K562 (cell line): Measurements from ENCODE around the gene PPP1CB. TPM values are rescaled to one million over a fixed set of nuclear protein-coding genes. Genes with fewer than 3 reads are reported as not detected.

Experiments
- ATAC-seq: fragments of 200-7000 bp; cut with Tn5 transposase; 3 replicates; pipeline ENCODE4 v1.9.1; 2020; ENCODE audit warnings: moderate library complexity
- BruUV-seq: library from RNA; stranded (reverse); fragments of 400-500 nt; replicated peaks from 2 replicates; lab custom pipeline; 2021; lab: Mats Ljungman, UMichigan
- CTCF ChIA-PET: fragments of 300-600 bp; formaldehyde crosslinking; extraction: SDS; loops from one replicate; lab custom pipeline; 2021; ENCODE audit warnings: low intra/inter-chr PET ratio; lab: Yijun Ruan, JAX
- POLR2A ChIA-PET: fragments of 300-600, 350-650 bp; sonication (Branson Sonifier 250); formaldehyde crosslinking; extraction: SDS; loops from one replicate; lab custom pipeline; 2021; ENCODE audit warnings: antibody characterized with exemption, inconsistent platforms; lab: Yijun Ruan, JAX
- DNase-seq, 4 experiments: peaks; one replicate each; pipeline versions ENCODE4 v3.0.0 to v3.0.0-alpha.2; 2011 to 2018; ENCODE audit warnings: low spot score in 3 of 4, mixed read lengths in 3 of 4; ENCODE audit errors: extremely low read depth in 1 of 4
- FAIRE-seq: peaks from 2 replicates; lab custom pipeline; 2011; peaks lifted over from hg19 to GRCh38; lab: Jason Lieb, UNC
- H2AFZ ChIP-seq: 2 replicates; pipeline ENCODE4 v1.6.0; 2011; ENCODE audit warnings: low read depth, low read length, control low read depth, inconsistent platforms
- H3K27ac ChIP-seq: fragments of 200-600 bp; 3 replicates; pipeline ENCODE4 v1.8.0; 2011; ENCODE audit warnings: low read depth, mild to moderate bottlenecking, control low read depth, inconsistent platforms, low read length, moderate library complexity, mixed read lengths; ENCODE audit errors: extremely low read depth
- H3K27me3 ChIP-seq, 2 experiments: fragments of 300-600 bp in 1 of 2; 2 replicates in 1 of 2; 3 replicates in 1 of 2; pipeline versions ENCODE4 v1.6.0 to v1.8.0; 2011; ENCODE audit warnings: inconsistent platforms in 2 of 2, low read length in 2 of 2, mild to moderate bottlenecking in 1 of 2, mixed read lengths in 1 of 2, moderate library complexity in 1 of 2; ENCODE audit not compliant: control insufficient read depth in 2 of 2, insufficient read depth in 2 of 2
- H3K36me3 ChIP-seq: fragments of 300-600 bp; 3 replicates; pipeline ENCODE4 v1.8.0; 2011; ENCODE audit warnings: mild to moderate bottlenecking, low read length, inconsistent platforms; ENCODE audit not compliant: control insufficient read depth, insufficient read depth
- H3K4me1 ChIP-seq, 2 experiments: fragments of 200-600 bp in 1 of 2; replicated peaks in 1 of 2; 2 replicates in 1 of 2; 3 replicates in 1 of 2; pipeline versions ENCODE4 v1.5.1 to v1.8.0; 2011; ENCODE audit warnings: inconsistent platforms in 2 of 2, low read length in 2 of 2, mild to moderate bottlenecking in 1 of 2, mixed read lengths in 1 of 2, moderate library complexity in 1 of 2; ENCODE audit not compliant: control insufficient read depth in 2 of 2, insufficient read depth in 2 of 2
- H3K4me2 ChIP-seq: 2 replicates; pipeline ENCODE4 v1.6.1; 2011; ENCODE audit warnings: low read length, control low read depth, inconsistent platforms, mixed read lengths; ENCODE audit not compliant: insufficient read depth
- H3K4me3 ChIP-seq: fragments of 200-600 bp; sonication (generic), shearing (Covaris generic); 2 replicates; pipeline ENCODE4 v1.5.1; 2016; ENCODE audit warnings: control low read depth, inconsistent platforms
- H3K79me2 ChIP-seq: fragments of 200-600 bp; 3 replicates; pipeline ENCODE4 v1.8.0; 2011; ENCODE audit warnings: low read length, inconsistent platforms; ENCODE audit not compliant: control insufficient read depth, insufficient read depth
- H3K9ac ChIP-seq, 2 experiments: 2 replicates each; pipeline versions ENCODE4 v1.6.0 to v1.6.1; 2011; ENCODE audit warnings: low read depth in 2 of 2, low read length in 2 of 2, control low read depth in 1 of 2, inconsistent platforms in 1 of 2, mild to moderate bottlenecking in 1 of 2, mixed read lengths in 1 of 2; ENCODE audit not compliant: insufficient read depth in 1 of 2
- H3K9me1 ChIP-seq: one replicate; pipeline ENCODE4 v1.6.0; 2011; ENCODE audit warnings: inconsistent platforms, mild to moderate bottlenecking, low read length, moderate library complexity; ENCODE audit not compliant: control insufficient read depth, insufficient read depth
- H3K9me3 ChIP-seq: replicated peaks from 2 replicates; pipeline ENCODE4 v1.5.1; 2011; ENCODE audit warnings: low read depth, low read length, inconsistent platforms; ENCODE audit not compliant: control insufficient read depth, insufficient read depth
- H4K20me1 ChIP-seq: replicated peaks from 2 replicates; pipeline ENCODE4 v1.6.1; 2011; ENCODE audit warnings: low read length, inconsistent platforms, mixed read lengths; ENCODE audit not compliant: control insufficient read depth, insufficient read depth
- ARID1B ChIP-seq: fragments of 450-650 bp; IDR thresholded peaks from 2 replicates; pipeline ENCODE4 v1.6.1; 2016; ENCODE audit warnings: antibody characterized with exemption, mild to moderate bottlenecking, inconsistent platforms
- ATF3 ChIP-seq, 2 experiments: fragments of 450-650 bp in 1 of 2; sonication (generic) in 1 of 2; formaldehyde crosslinking in 1 of 2; IDR thresholded peaks in 1 of 2; conservative IDR thresholded peaks in 1 of 2; 2 replicates each; pipeline versions ENCODE4 v1.6.1 to v1.8.1; 2016 to 2023; ENCODE audit warnings: mild to moderate bottlenecking in 2 of 2, moderate library complexity in 2 of 2, inconsistent platforms in 1 of 2, missing genetic modification reagents in 1 of 2
- ATF7 ChIP-seq: fragments of 450-650 bp; IDR thresholded peaks from 2 replicates; pipeline ENCODE4 v1.7.1; 2014; ENCODE audit warnings: mild to moderate bottlenecking, moderate library complexity
- BCOR ChIP-seq: fragments of 450-650 bp; IDR thresholded peaks from 2 replicates; pipeline ENCODE4 v1.6.1; 2016
- DPF2 ChIP-seq: fragments of 450-650 bp; IDR thresholded peaks from 2 replicates; pipeline ENCODE4 v1.6.1; 2016
- FOS ChIP-seq: IDR thresholded peaks from 3 replicates; pipeline ENCODE4 v1.6.1; 2011; ENCODE audit not compliant: insufficient read length; ENCODE audit errors: extremely low read depth
- FOSL1 ChIP-seq: fragments of 200-800 bp; sonication (Bioruptor generic); conservative IDR thresholded peaks from 2 replicates; pipeline ENCODE4 v1.6.1; 2016; ENCODE audit warnings: missing genetic modification characterization, missing compliant biosample characterization
- HMG20B ChIP-seq: fragments of 250-450 bp; sonication (Bioruptor Pico); IDR thresholded peaks from 2 replicates; pipeline ENCODE4 v1.5.0; 2021; ENCODE audit warnings: mild to moderate bottlenecking
- HSF4 ChIP-seq: fragments of 250-450 bp; sonication (Bioruptor Pico); IDR thresholded peaks from 2 replicates; pipeline ENCODE4 v2.1.2; 2022; ENCODE audit warnings: mild to moderate bottlenecking, moderate library complexity, borderline replicate concordance
- JUN ChIP-seq, 2 experiments: sonication (generic) in 1 of 2; formaldehyde crosslinking in 1 of 2; IDR thresholded peaks; 2 replicates each; pipeline versions ENCODE4 v1.6.1 to v1.8.0; 2012 to 2022; ENCODE audit warnings: borderline replicate concordance in 2 of 2, mild to moderate bottlenecking in 2 of 2, improper control_type of control experiment in 1 of 2, low read depth in 1 of 2, low read length in 1 of 2, missing genetic modification reagents in 1 of 2
- JUND ChIP-seq, 2 experiments: IDR thresholded peaks; 2 replicates in 1 of 2; 3 replicates in 1 of 2; pipeline ENCODE4 v1.6.1; 2011; ENCODE audit warnings: borderline replicate concordance in 2 of 2, low read depth in 2 of 2, low read length in 2 of 2, improper control_type of control experiment in 1 of 2, missing biosample characterization in 1 of 2, missing genetic modification characterization in 1 of 2, missing genetic modification reagents in 1 of 2
- MYNN ChIP-seq, 2 experiments: sonication (generic); formaldehyde crosslinking in 1 of 2; IDR thresholded peaks; 2 replicates each; pipeline versions ENCODE4 v1.5.0 to v1.6.1; 2016 to 2020; ENCODE audit warnings: antibody characterized with exemption in 1 of 2, missing genetic modification reagents in 1 of 2
- SMARCE1 ChIP-seq: fragments of 450-650 bp; IDR thresholded peaks from 2 replicates; pipeline ENCODE4 v1.7.1; 2016; ENCODE audit warnings: mild to moderate bottlenecking
- ZC3H8 ChIP-seq: fragments of 450-650 bp; IDR thresholded peaks from 2 replicates; pipeline ENCODE4 v1.6.1; 2017
- WGBS: fragments of 100-300 bp; shearing (Covaris generic); methylation state at CpG from one replicate; pipeline ENCODE4 v1.1.6; 2016; ENCODE audit warnings: low coverage, mixed read lengths; ENCODE audit not compliant: insufficient coverage; ENCODE audit errors: missing lambda C conversion rate; 5-methylcytosine and 5-hydroxymethylcytosine counted together
- in situ Hi-C: fragments of 300-500 bp; cut with MboI; formaldehyde crosslinking; loops from 4 replicates; pipeline ENCODE4 v1.15.0; 2018; ENCODE audit warnings: inconsistent platforms, mixed read lengths
- intact Hi-C: fragments of 100-400 bp; cut with micrococcal nuclease; formaldehyde crosslinking; loops from 2 replicates; pipeline ENCODE4 v1.14.2; 2022
- polyA plus RNA-seq, 8 experiments: library from polyadenylated mRNA; depleted of rRNA in 4 of 8; stranded (reverse) in 5 of 8; unstranded in 3 of 8; fragments of >200 nt; fragmentation: Nextera tagmentation in 2 of 8; fragmentation: Illumina TruSeq in 1 of 8; extraction: Ambion mirVana in 2 of 8; extraction: Trizol in 1 of 8; gene quantifications; 2 replicates each; pipeline versions ENCODE4 v1.2.1 to v1.2.3, GENCODE V29; 2011 to 2014; ENCODE audit warnings: inconsistent platforms in 1 of 8, missing spikeins in 1 of 8
- total RNA-seq, 7 experiments: library from RNA; depleted of rRNA in 6 of 7; stranded (reverse); fragments of >200 nt in 6 of 7; fragmentation: Illumina TruSeq in 2 of 7; extraction: Trizol in 2 of 7; gene quantifications; 2 replicates each; pipeline versions ENCODE4 v1.2.1 to v1.2.3, GENCODE V29; 2011 to 2021; ENCODE audit warnings: low replicate concordance in 1 of 7

PPP1CB gene
- total and polyA plus RNA-seq, 9 of the 15 experiments (the other 6 are each of a cell fraction or from before 2014, with no cell fraction given), result 25.6 to 118 (median 58.9) TPM

GRCh38 chr2:28745876-28746275, 5.8 kb upstream of the PPP1CB start:
- Histone ChIP-seq H4K20me1 (no peaks in the 10 kb centered on the region), H3K9me3 (no peaks in the 10 kb centered on the region), H3K4me1 (peaks cover 0 to 17% of the 10 kb centered on the region in 2 experiments; a peak in 4 of 5 replicates), H3K27ac (no peak overlapping the region), H3K36me3 (no peaks in the 10 kb centered on the region), H3K4me2 (no peak overlapping the region), H3K79me2 (peaks cover 7% of the 10 kb centered on the region), H3K27me3 (no peaks in the 10 kb centered on the region), H3K9me1 (no peaks in the 10 kb centered on the region), H3K4me3 (no peak overlapping the region), H2AFZ (no peak overlapping the region), H3K9ac (no peak overlapping the region)
- no TSS peak for BruUV-seq
- FAIRE-seq (no peak), ATAC-seq (no peak), DNase-seq (no peak)
- TF ChIP-seq ATF3 (IDR thresholded peaks at IDR 0.05) (peak; percentile 40; the same call in 1 of the 2 replicates), ATF3 (CRISPR knock-in tag; conservative IDR thresholded peaks at IDR 0.05) (no peak), ATF7 (no peak), DPF2 (0 out of 2 replicates have a peak, but pooled peaks have one; percentile 15), FOS (no peak), HMG20B (CRISPR knock-in tag) (no peak), ZC3H8 (no peak), JUND (IDR thresholded peaks at IDR 0.05; ENCODE audit: borderline replicate concordance, low read depth, low read length) (peak; percentile 56; the same call in 1 of the 2 replicates), JUND (tag; IDR thresholded peaks at IDR 0.05; ENCODE audit: borderline replicate concordance, low read depth, low read length) (no peak; the same call in 2 of the 3 replicates), FOSL1 (tag) (0 out of 2 replicates have a peak, but pooled peaks have one; percentile 33), SMARCE1 (peak; percentile 45; the same call in 1 of the 2 replicates), HSF4 (no peak), MYNN (IDR thresholded peaks at IDR 0.05) (no peak), MYNN (CRISPR knock-in tag; IDR thresholded peaks at IDR 0.05) (no peak), JUN (IDR thresholded peaks at IDR 0.05; ENCODE audit: borderline replicate concordance, low read depth, low read length) (0 out of 2 replicates have a peak, but pooled peaks have one; percentile 27), JUN (CRISPR knock-in tag; IDR thresholded peaks at IDR 0.05; ENCODE audit: borderline replicate concordance) (no peak), ARID1B (0 out of 2 replicates have a peak, but pooled peaks have one; percentile 17), BCOR (no peak)
- ChIA-PET POLR2A (interaction anchor here (0.5 kb wide), 1 partner anchor 20 kb away, joined by 3 read pairs; no protein-coding TSS in a partner anchor), CTCF (no interaction called here)
- in situ Hi-C loops, result no loop called here
- WGBS, result 3% methylated on average over 4 of the region's 4 CpGs
- intact Hi-C loops, result no loop called here
